HUES48 (cell line): ENCODE data around the gene MPO.

Experiments used
- H3K27ac ChIP-seq: one replicate; pipeline ENCODE4 v1.7.0; 2013; ENCODE audit warnings: low read depth, low read length, inconsistent platforms
- H3K27me3 ChIP-seq: 2 replicates; pipeline ENCODE4 v1.6.1; 2013; ENCODE audit warnings: mild to moderate bottlenecking, low read length; ENCODE audit not compliant: control insufficient read depth, insufficient read depth
- H3K36me3 ChIP-seq: 2 replicates; pipeline ENCODE4 v1.6.1; 2013; ENCODE audit warnings: low read length; ENCODE audit not compliant: control insufficient read depth, insufficient read depth
- H3K4me1 ChIP-seq: 2 replicates; pipeline ENCODE4 v1.6.1; 2013; ENCODE audit warnings: mild to moderate bottlenecking, low read length; ENCODE audit not compliant: control insufficient read depth, insufficient read depth
- H3K4me3 ChIP-seq: 2 replicates; pipeline ENCODE4 v1.5.1; 2013; ENCODE audit warnings: mild to moderate bottlenecking, low read depth, low read length
- H3K9ac ChIP-seq: 2 replicates; pipeline ENCODE4 v1.6.1; 2013; ENCODE audit warnings: mild to moderate bottlenecking, low read depth, low read length, moderate library complexity
- H3K9me3 ChIP-seq: 2 replicates; pipeline ENCODE4 v1.6.1; 2013; ENCODE audit warnings: low read length; ENCODE audit not compliant: control insufficient read depth, insufficient read depth

The MPO gene

DNA sequence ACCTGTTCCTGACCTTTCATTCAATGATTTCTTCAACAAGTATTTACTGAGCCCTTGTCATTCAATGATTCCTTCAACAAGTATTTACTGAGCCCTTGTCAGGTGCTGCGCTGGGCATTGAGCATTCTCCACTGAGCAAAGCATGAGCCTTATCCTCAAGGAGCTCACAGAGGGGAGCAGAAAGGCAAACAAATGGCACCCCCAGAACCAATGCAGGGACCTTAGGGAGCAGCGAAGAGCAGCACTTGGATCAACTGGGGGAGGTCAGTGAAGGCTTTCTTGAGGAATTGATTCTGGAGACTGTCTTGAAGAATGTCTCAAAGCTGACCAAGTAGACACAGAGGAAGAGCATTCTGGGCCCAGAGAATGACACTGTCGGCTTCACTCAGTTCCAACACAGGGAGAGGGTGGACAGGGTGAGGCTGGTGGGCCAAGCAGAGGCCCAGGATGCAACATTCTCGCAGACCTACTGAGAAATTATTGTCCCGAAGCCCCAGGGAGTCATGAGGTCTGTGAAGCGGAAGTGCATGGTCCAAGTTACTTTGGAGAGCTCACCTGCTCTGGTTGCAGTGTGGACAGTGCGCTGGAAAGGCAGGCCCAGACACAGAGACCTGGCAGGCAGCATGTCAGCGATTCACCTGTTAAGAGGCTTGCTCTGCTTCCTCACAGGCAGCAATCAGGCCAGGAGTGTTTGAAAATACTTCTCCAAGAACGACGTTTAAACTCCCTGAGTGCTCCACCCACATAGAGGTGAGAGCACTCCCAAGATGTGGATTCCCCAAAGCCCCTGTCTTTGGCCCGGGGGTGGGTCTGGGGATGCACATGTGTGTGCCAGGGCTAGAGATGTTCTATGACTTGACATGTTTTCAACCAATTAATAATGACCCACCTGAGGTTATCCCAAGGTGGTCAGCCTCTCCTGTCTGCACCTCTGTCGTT is 3.2 kb upstream of the MPO start:
- Histone ChIP-seq H3K9me3 (no peaks in the 10 kb centered on the region), H3K36me3 (no peaks in the 10 kb centered on the region), H3K27me3 (peaks cover 8% of the 10 kb centered on the region), H3K4me3 (no peak overlapping the region), H3K27ac (peak overlapping the region; percentile 40), H3K9ac (no peak overlapping the region), H3K4me1 (peaks cover 14% of the 10 kb centered on the region)

DNA sequence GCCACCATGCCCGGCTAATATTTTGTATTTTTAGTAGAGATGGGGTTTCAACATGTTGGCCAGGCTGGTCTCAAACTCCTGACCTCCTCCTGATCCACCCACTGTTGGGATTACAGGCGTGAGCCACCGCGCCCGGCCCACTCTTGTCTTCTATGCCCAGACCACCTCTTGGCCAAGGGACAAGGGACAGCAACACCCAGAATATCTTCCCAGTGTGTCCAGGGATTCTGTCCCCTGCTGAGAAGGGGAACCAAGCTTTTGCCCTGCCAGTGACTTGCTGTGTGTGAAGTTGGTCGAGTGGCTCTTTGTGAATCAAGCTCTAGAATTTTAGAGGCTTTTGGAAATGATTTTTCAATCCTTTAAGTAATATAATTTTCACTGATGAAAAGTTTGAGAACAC is 1.7 kb upstream of the MPO start:
- H3K4me1 ChIP-seq = peaks cover 16% of the 10 kb centered on the region
- H3K27ac ChIP-seq = no peak overlapping the region
- no peaks in the 10 kb centered on the region for H3K9me3 ChIP-seq
- no peak overlapping the region for H3K9ac ChIP-seq
- peaks cover 18% of the 10 kb centered on the region for H3K27me3 ChIP-seq
- no peak overlapping the region for H3K4me3 ChIP-seq
- no peaks in the 10 kb centered on the region for H3K36me3 ChIP-seq

DNA sequence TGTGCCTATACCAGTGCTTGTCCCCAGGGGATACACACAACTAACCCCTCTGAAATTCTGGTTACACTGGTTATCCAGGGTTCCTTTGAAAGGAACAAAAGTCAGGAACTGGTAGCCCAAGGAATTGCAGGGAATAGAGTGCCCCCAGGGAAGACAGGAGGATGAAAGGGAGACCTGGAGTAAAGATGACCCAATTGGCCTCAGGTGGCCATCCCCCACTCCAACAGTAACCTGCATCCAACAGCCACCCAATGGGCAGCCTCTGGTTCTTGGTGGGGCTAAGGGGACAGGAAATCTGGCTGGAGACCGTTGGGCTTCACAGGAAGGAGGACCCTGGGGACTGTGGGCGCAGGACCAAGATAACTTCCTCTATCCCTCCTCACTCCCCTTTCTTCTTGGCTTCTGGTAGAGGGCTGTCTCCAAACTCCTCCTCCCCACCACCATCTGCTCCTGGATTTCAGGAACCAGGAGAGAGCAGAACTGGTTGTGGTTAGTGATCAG is 826 bp upstream of the MPO start:
- Histone ChIP-seq H3K4me3 (no peak overlapping the region), H3K27me3 (peaks cover 21% of the 10 kb centered on the region), H3K27ac (no peak overlapping the region), H3K9ac (no peak overlapping the region), H3K9me3 (no peaks in the 10 kb centered on the region), H3K36me3 (no peaks in the 10 kb centered on the region), H3K4me1 (peaks cover 16% of the 10 kb centered on the region)

DNA sequence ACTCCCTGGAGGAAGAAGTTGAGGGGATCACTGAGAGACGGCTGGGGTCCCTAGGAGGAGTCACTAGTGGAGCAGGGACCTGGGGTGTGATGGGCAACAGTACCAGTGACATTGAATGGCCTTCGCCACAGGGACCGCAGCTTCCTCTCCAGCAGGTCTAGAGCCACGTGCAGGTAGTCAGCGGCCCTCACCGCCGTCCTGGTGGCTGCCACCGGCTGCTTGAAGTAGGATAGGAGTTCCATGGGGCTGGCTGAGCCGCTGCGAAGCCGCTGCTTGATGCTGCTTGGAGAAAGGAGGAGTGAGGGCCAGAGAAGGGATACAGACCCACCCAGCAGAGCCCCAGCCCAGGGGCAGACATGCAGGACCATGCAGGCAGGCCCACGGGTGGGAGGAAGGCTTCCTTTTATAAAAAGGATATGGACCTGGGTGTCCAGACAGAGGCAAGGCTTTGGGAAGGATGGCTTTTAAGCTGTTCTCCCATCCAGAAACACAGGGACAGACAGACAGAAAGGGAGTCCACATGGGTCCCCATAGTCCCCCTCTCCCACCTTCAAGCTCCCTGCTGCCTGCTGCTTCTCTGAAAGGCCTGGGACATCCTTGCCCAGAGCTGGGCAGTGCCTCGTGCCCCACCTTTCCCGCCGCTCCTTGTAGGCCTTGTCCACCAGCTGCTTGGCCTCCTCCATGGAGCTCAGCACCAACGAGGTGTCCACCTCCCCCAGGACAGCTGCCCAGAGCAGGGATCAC is 827 bp downstream of the MPO start:
- peaks cover 12% of the 10 kb centered on the region for H3K4me1 ChIP-seq
- H3K27me3 ChIP-seq = peaks cover 21% of the 10 kb centered on the region
- no peaks in the 10 kb centered on the region for H3K36me3 ChIP-seq
- no peak overlapping the region for H3K9ac ChIP-seq
- no peak overlapping the region for H3K27ac ChIP-seq
- no peaks in the 10 kb centered on the region for H3K9me3 ChIP-seq
- no peak overlapping the region for H3K4me3 ChIP-seq

DNA sequence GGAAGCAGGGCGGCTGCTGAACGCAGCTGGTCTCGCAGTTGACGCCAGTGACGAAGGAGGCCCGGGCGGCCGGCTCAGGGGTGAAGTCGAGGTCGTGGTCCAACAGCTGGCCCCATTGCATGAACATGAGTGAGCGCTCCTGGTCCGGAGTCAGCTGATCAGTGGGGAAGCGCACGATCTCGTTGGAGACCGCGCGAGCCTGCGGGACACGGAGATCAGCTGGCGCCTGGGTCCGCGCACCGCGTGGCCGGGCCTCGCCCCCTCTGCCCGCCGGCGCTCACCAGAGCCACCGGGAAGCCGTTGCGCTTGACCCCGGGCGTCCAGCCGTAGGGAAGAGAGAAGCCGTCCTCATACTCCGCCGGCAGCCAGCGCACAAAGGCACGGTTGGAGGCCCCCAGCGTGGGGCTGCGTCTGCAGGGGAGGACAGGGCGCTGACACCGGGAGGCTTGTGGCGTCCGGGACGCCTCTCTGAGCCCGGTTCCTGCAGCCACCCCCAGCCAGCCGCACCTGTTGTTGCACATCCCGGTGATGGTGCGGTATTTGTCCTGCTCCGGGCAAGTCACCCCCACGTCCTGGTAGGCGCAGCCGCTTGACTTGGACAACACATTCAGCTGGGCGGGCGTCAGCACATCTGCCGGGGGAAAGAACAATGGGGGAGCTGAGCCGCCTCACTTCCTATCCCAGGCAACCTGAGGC is 1.6 kb downstream of the MPO start:
- no peak overlapping the region for H3K4me3 ChIP-seq
- H3K27me3 ChIP-seq = peaks cover 21% of the 10 kb centered on the region
- no peak overlapping the region for H3K27ac ChIP-seq
- H3K36me3 ChIP-seq = no peaks in the 10 kb centered on the region
- no peak overlapping the region for H3K9ac ChIP-seq
- H3K4me1 ChIP-seq = peaks cover 5% of the 10 kb centered on the region; the same call in 1 of the 2 replicates
- no peaks in the 10 kb centered on the region for H3K9me3 ChIP-seq

DNA sequence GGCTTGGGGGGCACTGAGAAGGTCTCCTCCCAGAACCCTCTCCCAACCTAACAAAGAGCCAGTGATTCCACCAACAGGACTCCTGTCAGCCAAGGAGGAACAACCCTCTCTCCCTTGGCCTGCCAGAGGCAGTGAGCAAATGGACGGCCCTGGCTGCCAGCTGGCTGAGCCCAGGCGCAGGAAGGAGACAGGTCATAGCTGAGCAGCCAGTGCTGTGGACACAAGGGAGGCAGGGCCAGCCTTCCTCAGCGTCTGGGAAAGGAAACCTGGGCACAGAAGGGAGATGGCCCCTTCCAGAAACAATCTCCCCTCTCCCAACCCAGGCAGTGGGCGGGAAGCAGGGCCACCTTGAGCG is 2.1 kb downstream of the MPO start:
- H3K4me3 ChIP-seq = no peak overlapping the region
- peaks cover 5% of the 10 kb centered on the region; the same call in 1 of the 2 replicates for H3K4me1 ChIP-seq
- H3K36me3 ChIP-seq = no peaks in the 10 kb centered on the region
- no peaks in the 10 kb centered on the region for H3K9me3 ChIP-seq
- H3K27me3 ChIP-seq = peaks cover 21% of the 10 kb centered on the region
- no peak overlapping the region for H3K9ac ChIP-seq
- no peak overlapping the region for H3K27ac ChIP-seq

DNA sequence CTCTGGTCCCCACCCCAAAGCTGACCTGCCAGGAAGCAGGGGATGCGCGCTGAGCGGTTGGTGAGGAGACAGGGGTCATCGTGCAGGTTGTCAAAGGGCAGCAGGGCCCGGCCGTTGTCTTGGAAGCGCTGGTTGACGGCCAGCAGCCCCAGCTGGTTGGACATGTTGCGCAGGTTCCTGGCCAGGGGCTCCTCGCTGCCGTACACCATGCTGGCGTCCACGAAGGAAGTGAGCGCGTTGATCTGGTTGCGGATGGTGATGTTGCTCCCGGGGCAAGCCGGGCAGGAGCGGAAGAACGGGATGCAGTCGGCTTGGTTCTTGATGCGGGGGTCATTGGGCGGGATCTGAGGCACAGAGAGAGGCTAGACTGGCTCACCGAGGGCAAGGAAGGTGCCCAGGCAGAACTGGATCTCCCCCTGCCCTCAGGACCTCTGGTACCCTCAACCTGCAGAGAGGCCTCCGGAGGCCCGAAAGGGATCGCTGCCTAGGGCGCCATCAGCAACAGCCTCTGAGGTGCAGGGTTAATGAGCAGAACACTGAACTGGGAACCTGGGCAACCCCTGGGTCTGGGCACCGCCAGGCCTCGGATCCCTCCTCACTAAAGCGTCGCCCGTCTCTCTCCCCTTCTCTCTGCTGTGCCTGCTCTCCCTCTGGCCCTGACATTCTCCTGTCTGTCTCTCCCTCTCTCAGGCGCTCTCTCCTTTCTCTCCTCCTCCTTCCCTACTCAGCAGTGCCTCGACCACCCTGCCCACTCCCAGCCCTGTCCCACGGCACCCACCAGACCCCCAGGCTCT is 2.7 kb downstream of the MPO start:
- Histone ChIP-seq H3K4me3 (no peak overlapping the region), H3K4me1 (peaks cover 5% of the 10 kb centered on the region; the same call in 1 of the 2 replicates), H3K27ac (no peak overlapping the region), H3K27me3 (peaks cover 21% of the 10 kb centered on the region), H3K9me3 (no peaks in the 10 kb centered on the region), H3K9ac (no peak overlapping the region), H3K36me3 (no peaks in the 10 kb centered on the region)

DNA sequence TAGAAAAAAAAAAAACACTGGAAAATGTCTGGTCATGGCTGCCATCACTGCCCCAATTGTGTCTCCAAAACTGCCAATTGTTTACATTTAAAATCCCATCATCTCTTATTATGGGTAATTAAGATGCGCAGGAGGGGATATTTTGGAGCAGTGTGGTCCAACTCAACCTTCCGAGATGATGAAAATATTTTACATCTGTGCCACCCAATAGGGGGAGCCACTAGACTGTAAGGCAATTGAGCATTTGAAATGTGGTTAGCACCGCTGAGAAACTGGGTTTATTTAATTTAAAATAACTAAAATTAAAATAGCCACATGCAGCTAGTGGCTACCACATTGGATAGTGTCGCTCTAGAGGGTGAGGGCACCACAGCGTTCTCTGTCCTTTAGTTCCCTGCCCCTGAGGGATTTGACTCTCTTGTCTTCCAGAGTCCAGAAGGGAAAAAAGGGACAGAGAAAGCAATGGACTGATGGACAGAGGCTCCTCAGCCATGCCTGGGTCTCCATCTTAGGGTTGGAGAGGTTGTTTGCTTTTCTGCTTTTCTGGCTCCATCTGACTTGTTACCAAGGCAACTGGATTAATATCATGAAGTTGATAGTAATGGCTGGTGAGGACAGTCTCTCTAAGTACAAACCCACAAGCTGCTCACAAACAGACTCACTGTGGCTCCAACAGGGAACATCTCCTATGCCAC is 3.5 kb downstream of the MPO start:
- peaks cover 5% of the 10 kb centered on the region; the same call in 1 of the 2 replicates for H3K4me1 ChIP-seq
- no peaks in the 10 kb centered on the region for H3K9me3 ChIP-seq
- peaks cover 21% of the 10 kb centered on the region for H3K27me3 ChIP-seq
- H3K9ac ChIP-seq = no peak overlapping the region
- no peaks in the 10 kb centered on the region for H3K36me3 ChIP-seq
- no peak overlapping the region for H3K4me3 ChIP-seq
- no peak overlapping the region for H3K27ac ChIP-seq

DNA sequence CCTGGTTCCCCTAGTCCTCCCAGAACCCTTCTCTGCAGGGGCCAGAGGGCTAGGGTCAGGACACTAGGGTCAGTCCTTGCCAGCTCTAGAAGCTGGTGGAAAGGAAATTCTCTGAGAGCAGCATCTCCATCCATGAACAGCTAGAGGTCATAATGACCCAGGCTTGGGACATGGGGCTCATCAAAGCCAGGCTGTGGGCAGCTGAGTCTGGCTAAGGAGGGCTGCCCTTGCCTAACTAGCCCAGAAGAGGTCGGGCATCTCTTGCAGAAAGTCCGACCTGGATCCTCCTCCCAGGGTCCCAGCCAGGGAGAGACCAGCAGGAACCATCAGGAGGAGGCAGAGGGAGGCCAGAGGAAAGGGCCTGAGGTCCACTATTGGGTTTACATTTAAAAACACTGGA is 4.3 kb downstream of the MPO start:
- H3K4me3 ChIP-seq = no peak overlapping the region
- peaks cover 5% of the 10 kb centered on the region; the same call in 1 of the 2 replicates for H3K4me1 ChIP-seq
- H3K9me3 ChIP-seq = no peaks in the 10 kb centered on the region
- no peaks in the 10 kb centered on the region for H3K36me3 ChIP-seq
- no peak overlapping the region for H3K9ac ChIP-seq
- H3K27me3 ChIP-seq = peaks cover 21% of the 10 kb centered on the region
- no peak overlapping the region for H3K27ac ChIP-seq

DNA sequence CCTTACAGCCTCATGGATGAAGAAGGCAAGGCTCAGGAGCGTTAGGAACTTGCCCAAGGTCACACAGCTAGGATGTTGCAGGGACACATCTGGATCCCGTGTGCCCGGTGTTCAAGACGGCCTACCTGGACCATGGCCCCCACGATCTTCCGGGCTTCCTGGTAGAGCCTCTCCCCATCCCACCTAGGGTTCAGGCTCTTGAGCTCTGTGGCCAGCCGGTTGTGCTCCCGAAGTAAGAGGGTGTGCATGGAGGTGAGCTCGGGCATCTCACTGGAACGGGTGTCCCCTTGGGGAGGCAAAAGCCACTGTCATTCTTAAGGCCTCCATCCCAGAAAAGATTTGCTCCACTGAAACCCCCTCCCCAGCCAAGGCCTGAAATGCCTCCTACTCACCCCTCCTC is 5.3 kb downstream of the MPO start:
- H3K4me1 ChIP-seq = peaks cover 5% of the 10 kb centered on the region; the same call in 1 of the 2 replicates
- H3K4me3 ChIP-seq = no peak overlapping the region
- no peaks in the 10 kb centered on the region for H3K9me3 ChIP-seq
- H3K36me3 ChIP-seq = no peaks in the 10 kb centered on the region
- no peak overlapping the region for H3K27ac ChIP-seq
- no peak overlapping the region for H3K9ac ChIP-seq
- H3K27me3 ChIP-seq = peaks cover 21% of the 10 kb centered on the region
